WTC11 (cell line): Measurements from ENCODE around the gene KCNH8. TPM values are rescaled to one million over a fixed set of nuclear protein-coding genes. Genes with fewer than 3 reads are reported as not detected.

Source experiments
- ATAC-seq: fragments of 200-7000 bp; cut with Tn5 transposase; 2 replicates; pipeline ENCODE4 v1.10.0; 2021; ENCODE audit warnings: mild to moderate bottlenecking, moderate library complexity
- CTCF ChIA-PET: fragments of 300-600 bp; sonication (Branson Sonifier 250); formaldehyde crosslinking; loops from one replicate; lab custom pipeline; 2021; ENCODE audit warnings: antibody characterized with exemption; lab: Charles Lee
- POLR2A ChIA-PET: fragments of 350-600 bp; sonication (Branson Sonifier 250); formaldehyde crosslinking; loops from one replicate; lab custom pipeline; 2021; ENCODE audit warnings: antibody characterized with exemption; lab: Charles Lee
- DNase-seq: peaks from one replicate; pipeline ENCODE4 v3.0.0; 2021; ENCODE audit warnings: low spot score
- H3K27ac Mint-ChIP-seq: 2 replicates; pipeline ENCODE4 v1.8.0; 2021; ENCODE audit warnings: mixed read lengths
- H3K27me3 Mint-ChIP-seq: 2 replicates; pipeline ENCODE4 v1.8.0; 2021; ENCODE audit warnings: low read depth, mild to moderate bottlenecking, moderate library complexity, mixed read lengths
- H3K36me3 Mint-ChIP-seq: 2 replicates; pipeline ENCODE4 v1.8.0; 2021; ENCODE audit warnings: mixed read lengths
- H3K4me1 Mint-ChIP-seq: 2 replicates; pipeline ENCODE4 v1.8.0; 2022; ENCODE audit warnings: mixed read lengths
- H3K4me3 Mint-ChIP-seq: 2 replicates; pipeline ENCODE4 v1.8.0; 2021; ENCODE audit warnings: mild to moderate bottlenecking, moderate library complexity, mixed read lengths
- H3K9me3 Mint-ChIP-seq: 2 replicates; pipeline ENCODE4 v1.8.0; 2021; ENCODE audit warnings: mixed read lengths
- AFF4 ChIP-seq: sonication (generic); formaldehyde crosslinking; IDR thresholded peaks from 2 replicates; pipeline ENCODE4 v1.8.1; 2023; ENCODE audit warnings: mild to moderate bottlenecking, missing genetic modification reagents, borderline replicate concordance
- ATF3 ChIP-seq: sonication (generic); formaldehyde crosslinking; conservative IDR thresholded peaks from 2 replicates; pipeline ENCODE4 v1.8.1; 2022; ENCODE audit warnings: mild to moderate bottlenecking, missing genetic modification reagents
- CBFB ChIP-seq: sonication (generic); formaldehyde crosslinking; IDR thresholded peaks from 2 replicates; pipeline ENCODE4 v1.8.1; 2022; ENCODE audit warnings: mild to moderate bottlenecking, low read depth, missing genetic modification reagents
- CREB1 ChIP-seq: sonication (generic); formaldehyde crosslinking; IDR thresholded peaks from 2 replicates; pipeline ENCODE4 v1.8.0; 2023; ENCODE audit warnings: mild to moderate bottlenecking, missing genetic modification reagents
- NR2C2 ChIP-seq: sonication (generic); formaldehyde crosslinking; IDR thresholded peaks from 2 replicates; pipeline ENCODE4 v1.8.0; 2022; ENCODE audit warnings: mild to moderate bottlenecking, missing genetic modification reagents
- PREB ChIP-seq: sonication (generic); formaldehyde crosslinking; IDR thresholded peaks from 2 replicates; pipeline ENCODE4 v1.8.1; 2022; ENCODE audit warnings: mild to moderate bottlenecking, missing genetic modification reagents, moderate library complexity, borderline replicate concordance
- TP53 ChIP-seq: sonication (generic); formaldehyde crosslinking; IDR thresholded peaks from 2 replicates; pipeline ENCODE4 v1.8.1; 2023; ENCODE audit warnings: mild to moderate bottlenecking, missing genetic modification reagents
- ZNF121 ChIP-seq: sonication (generic); formaldehyde crosslinking; IDR thresholded peaks from 2 replicates; pipeline ENCODE4 v1.8.0; 2023; ENCODE audit warnings: missing genetic modification reagents
- ZNF232 ChIP-seq: sonication (generic); formaldehyde crosslinking; IDR thresholded peaks from 2 replicates; pipeline ENCODE4 v1.8.0; 2022; ENCODE audit warnings: mild to moderate bottlenecking, missing genetic modification reagents
- microRNA-seq: library from miRNA; unstranded; fragments of <30 nt; microRNA quantifications from one replicate; pipeline ENCODE4 v1.2.0, GENCODE V29; 2022; ENCODE audit warnings: borderline number of aligned reads
- total RNA-seq: library from RNA; stranded (reverse); gene quantifications from 3 replicates; pipeline ENCODE4 v1.2.3, GENCODE V29; 2021
- TF ChIP-seq, protein P1 (sequence below): sonication (generic); formaldehyde crosslinking; IDR thresholded peaks from 2 replicates; pipeline ENCODE4 v1.8.0; 2022; ENCODE audit warnings: missing genetic modification reagents
- TF ChIP-seq, protein P2 (sequence below): fragments of 250-450 bp; sonication (Bioruptor Pico); IDR thresholded peaks from 2 replicates; pipeline ENCODE4 v1.9.0; 2021; ENCODE audit warnings: mild to moderate bottlenecking, borderline replicate concordance

The KCNH8 gene
- total RNA-seq, 1 experiment from 2014 or later = 2.8 TPM

- no peak overlapping the region for H3K4me3 Mint-ChIP-seq
- H3K27me3 Mint-ChIP-seq = no peaks in the 10 kb centered on the region
- TF ChIP-seq ZNF232 (no peak), PREB (no peak), TP53 (no peak), ZNF121 (no peak), CREB1 (CRISPR knock-in tag) (no peak), AFF4 (CRISPR knock-in tag) (no peak)
- TF ChIP-seq, protein P1, sequence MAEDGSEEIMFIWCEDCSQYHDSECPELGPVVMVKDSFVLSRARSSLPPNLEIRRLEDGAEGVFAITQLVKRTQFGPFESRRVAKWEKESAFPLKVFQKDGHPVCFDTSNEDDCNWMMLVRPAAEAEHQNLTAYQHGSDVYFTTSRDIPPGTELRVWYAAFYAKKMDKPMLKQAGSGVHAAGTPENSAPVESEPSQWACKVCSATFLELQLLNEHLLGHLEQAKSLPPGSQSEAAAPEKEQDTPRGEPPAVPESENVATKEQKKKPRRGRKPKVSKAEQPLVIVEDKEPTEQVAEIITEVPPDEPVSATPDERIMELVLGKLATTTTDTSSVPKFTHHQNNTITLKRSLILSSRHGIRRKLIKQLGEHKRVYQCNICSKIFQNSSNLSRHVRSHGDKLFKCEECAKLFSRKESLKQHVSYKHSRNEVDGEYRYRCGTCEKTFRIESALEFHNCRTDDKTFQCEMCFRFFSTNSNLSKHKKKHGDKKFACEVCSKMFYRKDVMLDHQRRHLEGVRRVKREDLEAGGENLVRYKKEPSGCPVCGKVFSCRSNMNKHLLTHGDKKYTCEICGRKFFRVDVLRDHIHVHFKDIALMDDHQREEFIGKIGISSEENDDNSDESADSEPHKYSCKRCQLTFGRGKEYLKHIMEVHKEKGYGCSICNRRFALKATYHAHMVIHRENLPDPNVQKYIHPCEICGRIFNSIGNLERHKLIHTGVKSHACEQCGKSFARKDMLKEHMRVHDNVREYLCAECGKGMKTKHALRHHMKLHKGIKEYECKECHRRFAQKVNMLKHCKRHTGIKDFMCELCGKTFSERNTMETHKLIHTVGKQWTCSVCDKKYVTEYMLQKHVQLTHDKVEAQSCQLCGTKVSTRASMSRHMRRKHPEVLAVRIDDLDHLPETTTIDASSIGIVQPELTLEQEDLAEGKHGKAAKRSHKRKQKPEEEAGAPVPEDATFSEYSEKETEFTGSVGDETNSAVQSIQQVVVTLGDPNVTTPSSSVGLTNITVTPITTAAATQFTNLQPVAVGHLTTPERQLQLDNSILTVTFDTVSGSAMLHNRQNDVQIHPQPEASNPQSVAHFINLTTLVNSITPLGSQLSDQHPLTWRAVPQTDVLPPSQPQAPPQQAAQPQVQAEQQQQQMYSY (CRISPR knock-in tag) = no peak
- ATAC-seq = no peak
- peaks cover 5% of the 10 kb centered on the region; the same call in 1 of the 2 replicates for H3K9me3 Mint-ChIP-seq
- ChIA-PET CTCF (no interaction called here), POLR2A (no interaction called here)
- no peak overlapping the region for H3K27ac Mint-ChIP-seq
- DNase-seq = no peak
- no peaks in the 10 kb centered on the region for H3K36me3 Mint-ChIP-seq
- peaks cover 4% of the 10 kb centered on the region for H3K4me1 Mint-ChIP-seq
These were observed 426.0 kb downstream of the KCNH8 start for GRCh38 chr3:19574268-19574667.

DNA sequence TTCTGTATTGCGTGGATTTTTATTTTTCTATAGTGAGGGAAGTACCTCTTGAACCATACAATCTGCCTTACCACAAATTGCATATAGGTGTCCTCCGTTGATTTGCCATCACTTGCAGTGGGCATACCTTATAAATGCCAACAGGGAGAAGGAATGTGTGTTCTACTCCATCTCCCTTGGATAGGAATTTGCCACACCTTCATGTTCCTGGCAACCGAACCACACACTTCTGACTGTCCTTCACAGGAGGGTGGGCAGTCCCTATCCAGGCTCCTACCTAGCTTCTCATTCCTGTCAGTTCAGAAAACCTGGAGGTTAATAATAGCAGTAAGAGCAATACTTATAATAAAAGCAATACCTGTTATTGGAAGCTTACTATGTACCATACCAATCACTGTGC, 428.0 kb downstream of the KCNH8 start:
- H3K9me3 Mint-ChIP-seq = peaks cover 5% of the 10 kb centered on the region; the same call in 1 of the 2 replicates
- ChIA-PET POLR2A (no interaction called here), CTCF (no interaction called here)
- no peak for ATAC-seq
- H3K4me1 Mint-ChIP-seq = no peaks in the 10 kb centered on the region
- H3K36me3 Mint-ChIP-seq = no peaks in the 10 kb centered on the region
- TF ChIP-seq CBFB (CRISPR knock-in tag) (no peak), ZNF232 (no peak), ATF3 (CRISPR knock-in tag) (no peak), NR2C2 (CRISPR knock-in tag) (no peak)
- TF ChIP-seq, protein P2, sequence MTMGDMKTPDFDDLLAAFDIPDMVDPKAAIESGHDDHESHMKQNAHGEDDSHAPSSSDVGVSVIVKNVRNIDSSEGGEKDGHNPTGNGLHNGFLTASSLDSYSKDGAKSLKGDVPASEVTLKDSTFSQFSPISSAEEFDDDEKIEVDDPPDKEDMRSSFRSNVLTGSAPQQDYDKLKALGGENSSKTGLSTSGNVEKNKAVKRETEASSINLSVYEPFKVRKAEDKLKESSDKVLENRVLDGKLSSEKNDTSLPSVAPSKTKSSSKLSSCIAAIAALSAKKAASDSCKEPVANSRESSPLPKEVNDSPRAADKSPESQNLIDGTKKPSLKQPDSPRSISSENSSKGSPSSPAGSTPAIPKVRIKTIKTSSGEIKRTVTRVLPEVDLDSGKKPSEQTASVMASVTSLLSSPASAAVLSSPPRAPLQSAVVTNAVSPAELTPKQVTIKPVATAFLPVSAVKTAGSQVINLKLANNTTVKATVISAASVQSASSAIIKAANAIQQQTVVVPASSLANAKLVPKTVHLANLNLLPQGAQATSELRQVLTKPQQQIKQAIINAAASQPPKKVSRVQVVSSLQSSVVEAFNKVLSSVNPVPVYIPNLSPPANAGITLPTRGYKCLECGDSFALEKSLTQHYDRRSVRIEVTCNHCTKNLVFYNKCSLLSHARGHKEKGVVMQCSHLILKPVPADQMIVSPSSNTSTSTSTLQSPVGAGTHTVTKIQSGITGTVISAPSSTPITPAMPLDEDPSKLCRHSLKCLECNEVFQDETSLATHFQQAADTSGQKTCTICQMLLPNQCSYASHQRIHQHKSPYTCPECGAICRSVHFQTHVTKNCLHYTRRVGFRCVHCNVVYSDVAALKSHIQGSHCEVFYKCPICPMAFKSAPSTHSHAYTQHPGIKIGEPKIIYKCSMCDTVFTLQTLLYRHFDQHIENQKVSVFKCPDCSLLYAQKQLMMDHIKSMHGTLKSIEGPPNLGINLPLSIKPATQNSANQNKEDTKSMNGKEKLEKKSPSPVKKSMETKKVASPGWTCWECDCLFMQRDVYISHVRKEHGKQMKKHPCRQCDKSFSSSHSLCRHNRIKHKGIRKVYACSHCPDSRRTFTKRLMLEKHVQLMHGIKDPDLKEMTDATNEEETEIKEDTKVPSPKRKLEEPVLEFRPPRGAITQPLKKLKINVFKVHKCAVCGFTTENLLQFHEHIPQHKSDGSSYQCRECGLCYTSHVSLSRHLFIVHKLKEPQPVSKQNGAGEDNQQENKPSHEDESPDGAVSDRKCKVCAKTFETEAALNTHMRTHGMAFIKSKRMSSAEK (CRISPR knock-in tag) = no peak
- TF ChIP-seq, all 79 proteins: peak for 0
- Mint-ChIP-seq H3K27ac (no peak overlapping the region), H3K4me3 (no peak overlapping the region), H3K27me3 (no peaks in the 10 kb centered on the region)
- DNase-seq = no peak

Small RNAs within 50 kb of the gene (microRNA-seq; reads per million reads assigned to microRNA genes)
- not detected for gene MIR4791
